GM18858 (cell line): ENCODE data around the gene IQGAP2.
"Not testable (repeated sequence)": the region's sequence is repeated elsewhere in the genome, so short reads cannot be mapped to it uniquely, and the experiment has no call there.

Experiments
- ATAC-seq: cut with Tn5 transposase; IDR thresholded peaks from one replicate; pipeline ENCODE4 v1.9.1; 2021; ENCODE audit not compliant: unreplicated experiment

IQGAP2 gene

GRCh38 chr5:76500633-76501393 is 97.7 kb downstream of the IQGAP2 start:
- no peak for ATAC-seq

- ATAC-seq, result no peak
Measured at GRCh38 chr5:76503929-76504328, 100.8 kb downstream of the IQGAP2 start.

GRCh38 chr5:76504901-76505564 is 101.9 kb downstream of the IQGAP2 start:
- no peak for ATAC-seq

GRCh38 chr5:76513476-76513875 is 110.4 kb downstream of the IQGAP2 start:
- ATAC-seq, result no peak

- ATAC-seq, result no peak
Measured at GRCh38 chr5:76514292-76514691, 111.2 kb downstream of the IQGAP2 start.

GRCh38 chr5:76514713-76515112 is 111.6 kb downstream of the IQGAP2 start:
- ATAC-seq, result no peak

GRCh38 chr5:76517334-76517733 is 114.2 kb downstream of the IQGAP2 start:
- no peak for ATAC-seq

GRCh38 chr5:76518246-76518645 is 115.2 kb downstream of the IQGAP2 start:
- not testable (repeated sequence) for ATAC-seq

- ATAC-seq, result no peak
Measured at GRCh38 chr5:76521240-76521758, 118.2 kb downstream of the IQGAP2 start.

- no peak for ATAC-seq
Measured at GRCh38 chr5:76522103-76522935, 119.2 kb downstream of the IQGAP2 start.

- ATAC-seq, result no peak
Measured at GRCh38 chr5:76524101-76524835, 121.2 kb downstream of the IQGAP2 start.

GRCh38 chr5:76524868-76525267 is 121.8 kb downstream of the IQGAP2 start:
- no peak for ATAC-seq

GRCh38 chr5:76525956-76526355 is 122.9 kb downstream of the IQGAP2 start:
- no peak for ATAC-seq

GRCh38 chr5:76526950-76527583 is 124.0 kb downstream of the IQGAP2 start:
- no peak for ATAC-seq

GRCh38 chr5:76527685-76528161 is 124.6 kb downstream of the IQGAP2 start:
- no peak for ATAC-seq

GRCh38 chr5:76528547-76529331 is 125.7 kb downstream of the IQGAP2 start:
- ATAC-seq, result no peak

- no peak for ATAC-seq
Measured at GRCh38 chr5:76529464-76530344, 126.6 kb downstream of the IQGAP2 start.

GRCh38 chr5:76532052-76532451 is 129.0 kb downstream of the IQGAP2 start:
- ATAC-seq, result no peak
